K562 (cell line): ENCODE results near the gene ZNF521. TPM values are rescaled to one million over a fixed set of nuclear protein-coding genes. Genes with fewer than 3 reads are reported as not detected.

Experiments
- ETV5 ChIP-seq: sonication (generic); formaldehyde crosslinking; IDR thresholded peaks from 2 replicates; pipeline ENCODE4 v1.4.0; 2020; ENCODE audit warnings: low read depth, mild to moderate bottlenecking, missing genetic modification reagents
- GTF2A2 ChIP-seq: IDR thresholded peaks from 2 replicates; pipeline ENCODE4 v1.6.1; 2016; ENCODE audit warnings: mild to moderate bottlenecking, missing genetic modification characterization, missing compliant biosample characterization
- NELFE ChIP-seq: IDR thresholded peaks from 2 replicates; pipeline ENCODE4 v1.6.1; 2011; ENCODE audit warnings: mild to moderate bottlenecking; ENCODE audit not compliant: insufficient read depth, insufficient read length
- ZNF79 ChIP-seq: fragments of 250-450 bp; sonication (Bioruptor Pico); IDR thresholded peaks from 2 replicates; pipeline ENCODE4 v1.4.0; 2020; ENCODE audit warnings: low read depth, mild to moderate bottlenecking, moderate library complexity
- polyA plus RNA-seq, 8 experiments: library from polyadenylated mRNA; depleted of rRNA in 4 of 8; stranded (reverse) in 5 of 8; unstranded in 3 of 8; fragments of >200 nt; fragmentation: Nextera tagmentation in 2 of 8; fragmentation: Illumina TruSeq in 1 of 8; extraction: Ambion mirVana in 2 of 8; extraction: Trizol in 1 of 8; gene quantifications; 2 replicates each; pipeline versions ENCODE4 v1.2.1 to v1.2.3, GENCODE V29; 2011 to 2014; ENCODE audit warnings: inconsistent platforms in 1 of 8, missing spikeins in 1 of 8
- total RNA-seq, 7 experiments: library from RNA; depleted of rRNA in 6 of 7; stranded (reverse); fragments of >200 nt in 6 of 7; fragmentation: Illumina TruSeq in 2 of 7; extraction: Trizol in 2 of 7; gene quantifications; 2 replicates each; pipeline versions ENCODE4 v1.2.1 to v1.2.3, GENCODE V29; 2011 to 2021; ENCODE audit warnings: low replicate concordance in 1 of 7
- TF ChIP-seq, protein P1 (sequence below), 3 experiments: fragments of 200-800 bp in 1 of 3; fragments of 250-450 bp in 1 of 3; fragments of 450-650 bp in 1 of 3; sonication (Bioruptor Pico) in 1 of 3; sonication (Bioruptor generic) in 1 of 3; formaldehyde crosslinking in 1 of 3; IDR thresholded peaks; 2 replicates each; pipeline versions ENCODE4 v1.6.1 to v1.8.0; 2016 to 2022; ENCODE audit warnings: mild to moderate bottlenecking in 2 of 3, missing genetic modification characterization in 2 of 3, missing compliant biosample characterization in 1 of 3, moderate library complexity in 1 of 3
- TF ChIP-seq, protein P2 (sequence below): fragments of 450-650 bp; IDR thresholded peaks from 2 replicates; pipeline ENCODE4 v1.6.1; 2016; ENCODE audit warnings: low read depth
- TF ChIP-seq, protein P3 (sequence below): sonication (generic); formaldehyde crosslinking; IDR thresholded peaks from 2 replicates; pipeline ENCODE4 v1.4.0; 2020; ENCODE audit warnings: mild to moderate bottlenecking, missing genetic modification reagents

Gene ZNF521
- total and polyA plus RNA-seq, 9 of the 15 experiments (the other 6 are each of a cell fraction or from before 2014, with no cell fraction given): 1.2 to 5.8 (median 1.6) TPM

DNA sequence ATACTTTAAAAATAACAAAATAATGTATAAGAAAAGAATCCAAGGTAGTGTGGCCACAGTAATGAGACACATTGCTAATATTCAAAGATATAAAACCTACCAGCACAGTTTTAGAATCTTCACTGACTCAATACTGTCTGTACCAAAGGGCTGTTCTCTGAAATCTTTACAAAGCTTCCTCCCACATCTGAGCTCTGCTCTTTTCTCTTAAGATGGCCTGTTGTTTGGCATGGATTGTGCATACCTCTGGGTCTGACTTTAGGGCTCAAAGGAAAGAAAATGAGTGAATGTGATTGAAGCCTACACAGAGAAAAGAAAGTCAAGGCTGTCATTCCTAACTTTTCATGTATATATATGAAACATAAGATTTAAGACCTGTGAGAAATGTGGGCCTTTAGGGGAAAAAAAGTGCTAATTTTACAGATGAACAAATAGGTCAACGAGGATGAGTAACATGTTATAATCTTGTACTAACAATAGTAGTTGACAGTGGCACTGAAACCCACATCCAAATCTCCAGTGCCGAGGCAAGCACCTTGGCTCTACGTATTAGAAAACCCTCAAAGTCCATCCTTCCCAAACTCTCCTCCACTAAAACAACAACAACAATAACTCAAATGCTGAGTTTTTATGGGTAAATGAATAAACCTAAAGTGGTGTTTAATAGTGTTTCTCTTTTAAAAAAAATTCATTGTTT lies 114.2 kb downstream of the ZNF521 start (continued):
- TF ChIP-seq, protein P1, sequence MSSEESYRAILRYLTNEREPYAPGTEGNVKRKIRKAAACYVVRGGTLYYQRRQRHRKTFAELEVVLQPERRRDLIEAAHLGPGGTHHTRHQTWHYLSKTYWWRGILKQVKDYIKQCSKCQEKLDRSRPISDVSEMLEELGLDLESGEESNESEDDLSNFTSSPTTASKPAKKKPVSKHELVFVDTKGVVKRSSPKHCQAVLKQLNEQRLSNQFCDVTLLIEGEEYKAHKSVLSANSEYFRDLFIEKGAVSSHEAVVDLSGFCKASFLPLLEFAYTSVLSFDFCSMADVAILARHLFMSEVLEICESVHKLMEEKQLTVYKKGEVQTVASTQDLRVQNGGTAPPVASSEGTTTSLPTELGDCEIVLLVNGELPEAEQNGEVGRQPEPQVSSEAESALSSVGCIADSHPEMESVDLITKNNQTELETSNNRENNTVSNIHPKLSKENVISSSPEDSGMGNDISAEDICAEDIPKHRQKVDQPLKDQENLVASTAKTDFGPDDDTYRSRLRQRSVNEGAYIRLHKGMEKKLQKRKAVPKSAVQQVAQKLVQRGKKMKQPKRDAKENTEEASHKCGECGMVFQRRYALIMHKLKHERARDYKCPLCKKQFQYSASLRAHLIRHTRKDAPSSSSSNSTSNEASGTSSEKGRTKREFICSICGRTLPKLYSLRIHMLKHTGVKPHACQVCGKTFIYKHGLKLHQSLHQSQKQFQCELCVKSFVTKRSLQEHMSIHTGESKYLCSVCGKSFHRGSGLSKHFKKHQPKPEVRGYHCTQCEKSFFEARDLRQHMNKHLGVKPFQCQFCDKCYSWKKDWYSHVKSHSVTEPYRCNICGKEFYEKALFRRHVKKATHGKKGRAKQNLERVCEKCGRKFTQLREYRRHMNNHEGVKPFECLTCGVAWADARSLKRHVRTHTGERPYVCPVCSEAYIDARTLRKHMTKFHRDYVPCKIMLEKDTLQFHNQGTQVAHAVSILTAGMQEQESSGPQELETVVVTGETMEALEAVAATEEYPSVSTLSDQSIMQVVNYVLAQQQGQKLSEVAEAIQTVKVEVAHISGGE (CRISPR knock-in tag; IDR thresholded peaks at IDR 0.05): no peak
- TF ChIP-seq GTF2A2 (tag) (no peak), ZNF79 (no peak), NELFE (no peak), ETV5 (no peak)
- TF ChIP-seq, protein P2, sequence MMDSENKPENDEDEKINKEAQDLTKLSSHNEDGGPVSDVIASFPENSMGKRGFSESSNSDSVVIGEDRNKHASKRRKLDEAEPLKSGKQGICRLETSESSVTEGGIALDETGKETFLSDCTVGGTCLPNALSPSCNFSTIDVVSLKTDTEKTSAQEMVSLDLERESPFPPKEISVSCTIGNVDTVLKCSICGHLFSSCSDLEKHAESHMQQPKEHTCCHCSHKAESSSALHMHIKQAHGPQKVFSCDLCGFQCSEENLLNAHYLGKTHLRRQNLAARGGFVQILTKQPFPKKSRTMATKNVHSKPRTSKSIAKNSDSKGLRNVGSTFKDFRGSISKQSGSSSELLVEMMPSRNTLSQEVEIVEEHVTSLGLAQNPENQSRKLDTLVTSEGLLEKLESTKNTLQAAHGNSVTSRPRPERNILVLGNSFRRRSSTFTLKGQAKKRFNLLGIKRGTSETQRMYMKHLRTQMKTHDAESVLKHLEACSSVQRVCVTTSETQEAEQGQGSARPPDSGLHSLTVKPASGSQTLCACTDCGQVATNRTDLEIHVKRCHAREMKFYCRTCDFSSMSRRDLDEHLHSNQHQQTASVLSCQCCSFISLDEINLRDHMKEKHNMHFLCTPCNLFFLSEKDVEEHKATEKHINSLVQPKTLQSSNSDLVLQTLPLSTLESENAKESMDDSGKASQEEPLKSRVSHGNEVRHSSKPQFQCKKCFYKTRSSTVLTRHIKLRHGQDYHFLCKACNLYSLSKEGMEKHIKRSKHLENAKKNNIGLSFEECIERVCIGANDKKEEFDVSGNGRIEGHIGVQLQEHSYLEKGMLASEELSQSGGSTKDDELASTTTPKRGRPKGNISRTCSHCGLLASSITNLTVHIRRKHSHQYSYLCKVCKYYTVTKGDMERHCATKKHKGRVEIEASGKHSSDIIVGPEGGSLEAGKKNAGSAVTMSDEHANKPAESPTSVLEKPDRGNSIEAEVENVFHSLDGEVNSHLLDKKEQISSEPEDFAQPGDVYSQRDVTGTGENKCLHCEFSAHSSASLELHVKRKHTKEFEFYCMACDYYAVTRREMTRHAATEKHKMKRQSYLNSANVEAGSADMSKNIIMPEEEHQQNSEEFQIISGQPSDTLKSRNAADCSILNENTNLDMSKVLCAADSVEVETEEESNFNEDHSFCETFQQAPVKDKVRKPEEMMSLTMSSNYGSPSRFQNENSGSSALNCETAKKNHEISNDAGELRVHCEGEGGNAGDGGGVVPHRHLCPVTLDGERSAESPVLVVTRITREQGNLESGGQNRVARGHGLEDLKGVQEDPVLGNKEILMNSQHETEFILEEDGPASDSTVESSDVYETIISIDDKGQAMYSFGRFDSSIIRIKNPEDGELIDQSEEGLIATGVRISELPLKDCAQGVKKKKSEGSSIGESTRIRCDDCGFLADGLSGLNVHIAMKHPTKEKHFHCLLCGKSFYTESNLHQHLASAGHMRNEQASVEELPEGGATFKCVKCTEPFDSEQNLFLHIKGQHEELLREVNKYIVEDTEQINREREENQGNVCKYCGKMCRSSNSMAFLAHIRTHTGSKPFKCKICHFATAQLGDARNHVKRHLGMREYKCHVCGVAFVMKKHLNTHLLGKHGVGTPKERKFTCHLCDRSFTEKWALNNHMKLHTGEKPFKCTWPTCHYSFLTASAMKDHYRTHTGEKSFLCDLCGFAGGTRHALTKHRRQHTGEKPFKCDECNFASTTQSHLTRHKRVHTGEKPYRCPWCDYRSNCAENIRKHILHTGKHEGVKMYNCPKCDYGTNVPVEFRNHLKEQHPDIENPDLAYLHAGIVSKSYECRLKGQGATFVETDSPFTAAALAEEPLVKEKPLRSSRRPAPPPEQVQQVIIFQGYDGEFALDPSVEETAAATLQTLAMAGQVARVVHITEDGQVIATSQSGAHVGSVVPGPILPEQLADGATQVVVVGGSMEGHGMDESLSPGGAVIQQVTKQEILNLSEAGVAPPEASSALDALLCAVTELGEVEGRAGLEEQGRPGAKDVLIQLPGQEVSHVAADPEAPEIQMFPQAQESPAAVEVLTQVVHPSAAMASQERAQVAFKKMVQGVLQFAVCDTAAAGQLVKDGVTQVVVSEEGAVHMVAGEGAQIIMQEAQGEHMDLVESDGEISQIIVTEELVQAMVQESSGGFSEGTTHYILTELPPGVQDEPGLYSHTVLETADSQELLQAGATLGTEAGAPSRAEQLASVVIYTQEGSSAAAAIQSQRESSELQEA: no peak
- TF ChIP-seq, protein P3, sequence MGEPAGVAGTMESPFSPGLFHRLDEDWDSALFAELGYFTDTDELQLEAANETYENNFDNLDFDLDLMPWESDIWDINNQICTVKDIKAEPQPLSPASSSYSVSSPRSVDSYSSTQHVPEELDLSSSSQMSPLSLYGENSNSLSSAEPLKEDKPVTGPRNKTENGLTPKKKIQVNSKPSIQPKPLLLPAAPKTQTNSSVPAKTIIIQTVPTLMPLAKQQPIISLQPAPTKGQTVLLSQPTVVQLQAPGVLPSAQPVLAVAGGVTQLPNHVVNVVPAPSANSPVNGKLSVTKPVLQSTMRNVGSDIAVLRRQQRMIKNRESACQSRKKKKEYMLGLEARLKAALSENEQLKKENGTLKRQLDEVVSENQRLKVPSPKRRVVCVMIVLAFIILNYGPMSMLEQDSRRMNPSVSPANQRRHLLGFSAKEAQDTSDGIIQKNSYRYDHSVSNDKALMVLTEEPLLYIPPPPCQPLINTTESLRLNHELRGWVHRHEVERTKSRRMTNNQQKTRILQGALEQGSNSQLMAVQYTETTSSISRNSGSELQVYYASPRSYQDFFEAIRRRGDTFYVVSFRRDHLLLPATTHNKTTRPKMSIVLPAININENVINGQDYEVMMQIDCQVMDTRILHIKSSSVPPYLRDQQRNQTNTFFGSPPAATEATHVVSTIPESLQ (CRISPR knock-in tag): no peak
